DMS53 treated with DMSO at 0.1 percent for 48 hours (cell line): ENCODE results near the gene SNX15.
"Not testable (repeated sequence)": the region's sequence is repeated elsewhere in the genome, so short reads cannot be mapped to it uniquely, and the experiment has no call there.

Experiments
- DNase-seq: peaks from one replicate; lab custom pipeline; 2025; ENCODE audit not compliant: unreplicated experiment; lab: John Stamatoyannopoulos, UW

The SNX15 gene

GRCh38 chr11:65027213-65028067, at the start of gene SNX15:
Gene SNX15, plus strand, starts transcription at chr11:65027439. Its CDS starts 99 bp downstream, at chr11:65027538.
- DNase-seq = peak; percentile 95

GRCh38 chr11:64983339-64983738, 43.9 kb upstream of the SNX15 start:
- not testable (repeated sequence) for DNase-seq

GRCh38 chr11:64987998-64988854, 39.0 kb upstream of the SNX15 start:
- DNase-seq = no peak

GRCh38 chr11:64989416-64989815, 37.8 kb upstream of the SNX15 start:
- no peak for DNase-seq

- DNase-seq = no peak
These were observed 36.9 kb upstream of the SNX15 start for GRCh38 chr11:64990222-64990923.

GRCh38 chr11:64994318-64994717, 32.9 kb upstream of the SNX15 start:
- no peak for DNase-seq

- DNase-seq = no peak
These were observed 30.9 kb upstream of the SNX15 start for GRCh38 chr11:64996327-64996709.

- DNase-seq = peak; percentile 78
These were observed 30.4 kb upstream of the SNX15 start, which contains the start of gene BATF2 for GRCh38 chr11:64996710-64997380. Gene BATF2, minus strand, starts transcription at chr11:64996971. Its CDS starts 57 bp downstream, at chr11:64996914.

GRCh38 chr11:64998141-64998540, 29.1 kb upstream of the SNX15 start:
- DNase-seq = peak; percentile 5

GRCh38 chr11:64998690-64999431, 28.4 kb upstream of the SNX15 start:
- peak; percentile 35 for DNase-seq

- DNase-seq = no peak
These were observed 27.8 kb upstream of the SNX15 start for GRCh38 chr11:64999478-64999877.

- DNase-seq = no peak
These were observed 24.5 kb upstream of the SNX15 start for GRCh38 chr11:65002706-65003105.

- DNase-seq = no peak
These were observed 24.0 kb upstream of the SNX15 start for GRCh38 chr11:65003282-65003681.

- DNase-seq = not testable (repeated sequence)
These were observed 23.3 kb upstream of the SNX15 start for GRCh38 chr11:65003968-65004367.

GRCh38 chr11:65008016-65008415, 19.2 kb upstream of the SNX15 start:
- DNase-seq = no peak

- DNase-seq = no peak
These were observed 18.4 kb upstream of the SNX15 start for GRCh38 chr11:65008873-65009272.

- DNase-seq = peak; percentile 85
These were observed 13.9 kb upstream of the SNX15 start for GRCh38 chr11:65013130-65013887.

GRCh38 chr11:65013888-65014725, 13.1 kb upstream of the SNX15 start, which contains the start of gene ARL2:
Gene ARL2, plus strand, starts transcription at chr11:65014160. Its CDS starts 48 bp downstream, at chr11:65014208.
- peak; percentile 64 for DNase-seq
